Heart right ventricle (tissue), 16 donors: ENCODE measurements around the gene ATP6V0B. TPM values are rescaled to one million over a fixed set of nuclear protein-coding genes. Genes with fewer than 3 reads are reported as not detected.

ENCODE experiments used
- ATAC-seq, 8 donors: fragments of 200-7000 bp; cut with Tn5 transposase; one replicate each; pipeline ENCODE4 v1.9.1; 2020; ENCODE audit warnings: mild to moderate bottlenecking in 8 of 8, moderate library complexity in 8 of 8, moderate number of reproducible peaks in 1 of 8
- DNase-seq, 2 donors: peaks; one replicate each; pipeline ENCODE4 v3.0.0-alpha.2; 2020
- H3K27ac ChIP-seq, 10 donors: fragments of 200-600 bp; sonication (generic) in 2 of 10; one replicate each; pipeline versions ENCODE4 v1.5.0 to v1.8.0; 2020 to 2022; ENCODE audit warnings: mild to moderate bottlenecking in 3 of 10
- H3K27me3 ChIP-seq, 7 donors: fragments of 200-600 bp; one replicate each; pipeline ENCODE4 v1.8.0; 2021 to 2022; ENCODE audit warnings: mild to moderate bottlenecking in 2 of 7
- H3K36me3 ChIP-seq, 9 donors: fragments of 200-600 bp; sonication (generic) in 1 of 9; one replicate each; pipeline versions ENCODE4 v1.5.0 to v1.8.0; 2020 to 2022; ENCODE audit warnings: mild to moderate bottlenecking in 2 of 9
- H3K4me1 ChIP-seq, 9 donors: fragments of 200-600 bp; sonication (generic) in 1 of 9; one replicate each; pipeline versions ENCODE4 v1.5.0 to v1.8.0; 2020 to 2022; ENCODE audit warnings: mild to moderate bottlenecking in 4 of 9
- H3K4me3 ChIP-seq, 10 donors: fragments of 200-600 bp; sonication (generic) in 2 of 10; one replicate each; pipeline versions ENCODE4 v1.5.0 to v1.8.0; 2020 to 2022; ENCODE audit warnings: mild to moderate bottlenecking in 7 of 10, moderate library complexity in 2 of 10
- H3K9me3 ChIP-seq, 11 donors: fragments of 200-600 bp in 10 of 11; sonication (generic) in 2 of 11; one replicate each; pipeline versions ENCODE4 v1.5.0 to v1.8.0; 2013 to 2022; ENCODE audit warnings: mild to moderate bottlenecking in 2 of 11, control low read depth in 1 of 11, moderate library complexity in 1 of 11
- CTCF ChIP-seq, 9 donors: fragments of 200-600 bp; sonication (generic) in 2 of 9; IDR thresholded peaks; one replicate each; pipeline versions ENCODE4 v1.5.0 to v1.8.0; 2021 to 2022; ENCODE audit warnings: antibody characterized with exemption in 9 of 9, mild to moderate bottlenecking in 5 of 9, moderate library complexity in 1 of 9
- WGBS, 2 donors: extraction: QIAGEN DNeasy Blood & Tissue Kit; methylation state at CpG; one replicate each; pipeline ENCODE4 v1.1.7; 2013; ENCODE audit warnings: inconsistent platforms in 1 of 2; 5-methylcytosine and 5-hydroxymethylcytosine counted together
- intact Hi-C, 10 donors: fragments of 100-400 bp; cut with DNase I; formaldehyde crosslinking; loops; one replicate each; pipeline versions ENCODE4 v1.11.1 to v1.14.2; 2022
- polyA plus RNA-seq, 2 donors: library from polyadenylated mRNA; stranded (reverse); fragments of 200-250 nt; gene quantifications; one replicate each; pipeline ENCODE4 v1.2.3, GENCODE V29; 2013
- total RNA-seq, 10 donors: library from RNA; stranded (reverse); fragmentation: NEBNext Ultra II Directional in 3 of 10; extraction: Animal tissue kit (Norgen Biotek cat#: 25700) in 3 of 10; gene quantifications; one replicate each; pipeline versions ENCODE4 v1.2.1 to v1.2.4, GENCODE V29; 2021 to 2023
- donor health status: Arrhythmogenic right ventricular cardiomyopathy.
- donor health status: ischemic (EF 13 %, LVEDD 7.1; RV severe dilation, severe dysfunction).
- donor health status: healthy with polysubstance abuse.
- donor health status: DM: no; HTN: yes; CAD: no.
- donor health status: DM: no; HTN: no; CAD: no.
- donor health status: ischemic (EF 25% LVEDD 6.9; RV normal size, moderate dysfunction).
- donor health status: ischemic (EF 25% LVEDD 5.7; RV mildly dilated, moderate dysfunction).
- donor health status: healthy.
- donor health status: DM: yes; HTN: yes; CAD: no.
- donor health status: Ischemic cardiomyopathy.
- donor health status: ischemic (EF 35%, LVEDD 5.7; RV mildly dilated, moderate dysfunction).
- donor health status: nonischemic (EF 11% LVEDD 7.7; RV severe dilation, severe dysfunction).
- donor health status: DM: yes; HTN: yes; CAD: no.
- donor health status: PGD.
- donor health status: ischemic (EF 29% LVEDD 5.4; RV normal size, mild dysfunction).
- donor health status: nonischemic (EF 23%, LVEDD 6.1; RV moderate dilation, normal function).

The ATP6V0B gene
- total and polyA plus RNA-seq, 12 donors = 63.1 to 227 (median 74.3) TPM

DNA sequence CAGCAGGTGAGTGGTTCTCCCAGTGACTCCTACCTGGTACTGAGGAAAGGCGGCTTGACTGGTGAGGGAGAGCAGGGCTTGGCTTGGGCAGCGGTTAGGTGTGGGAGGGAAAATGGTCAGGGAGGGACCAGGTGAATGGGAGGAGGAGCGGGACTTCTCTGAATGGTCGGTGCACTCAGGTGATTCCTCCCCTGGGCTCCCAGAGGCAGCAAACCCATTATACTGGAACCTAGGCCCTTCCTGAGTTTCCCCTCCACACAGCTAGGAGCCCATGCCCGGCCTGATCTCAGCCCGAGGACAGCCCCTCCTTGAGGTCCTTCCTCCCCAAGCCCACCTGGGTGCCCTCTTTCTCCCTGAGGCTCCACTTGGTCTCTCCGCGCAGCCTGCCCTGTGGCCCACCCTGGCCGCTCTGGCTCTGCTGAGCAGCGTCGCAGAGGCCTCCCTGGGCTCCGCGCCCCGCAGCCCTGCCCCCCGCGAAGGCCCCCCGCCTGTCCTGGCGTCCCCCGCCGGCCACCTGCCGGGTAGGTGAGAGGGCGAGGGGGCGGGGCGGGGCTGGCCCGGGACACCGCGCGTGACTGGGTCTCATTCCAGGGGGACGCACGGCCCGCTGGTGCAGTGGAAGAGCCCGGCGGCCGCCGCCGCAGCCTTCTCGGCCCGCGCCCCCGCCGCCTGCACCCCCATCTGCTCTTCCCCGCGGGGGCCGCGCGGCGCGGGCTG is 38.9 kb upstream of the ATP6V0B start:
- H3K4me1 ChIP-seq = peaks cover 6 to 42% (median 23%) of the 10 kb centered on the region in 9 donors
- H3K9me3 ChIP-seq = no peaks in the 10 kb centered on the region
- H3K27ac ChIP-seq = no peak overlapping the region
- no peaks in the 10 kb centered on the region for H3K36me3 ChIP-seq
- intact Hi-C loops = loop anchor here in 7 of 10 donors (2.0 to 10.0 kb wide), 5 partner anchors 173 to 411 kb away; partner anchors contain the start of gene PTPRF (in 1 of the 7)
- TF ChIP-seq CTCF (IDR thresholded peaks at IDR 0.05) = no peak
- H3K27me3 ChIP-seq = peaks cover 0 to 41% (median 26%) of the 10 kb centered on the region in 7 donors
- no peak for ATAC-seq
- WGBS, 2 donors = 10 to 11% methylated on average over 41 to 48 of the region's 48 CpGs
- H3K4me3 ChIP-seq = peak overlapping the region in 9 of 10 donors; percentile 32 to 56 (median 46)
- no peak for DNase-seq

GRCh38 chr1:43936431-43937151 is 38.2 kb upstream of the ATP6V0B start:
- no peak overlapping the region for H3K27ac ChIP-seq
- peak overlapping the region in 8 of 10 donors; percentile 26 to 56 (median 44) for H3K4me3 ChIP-seq
- peak in 2 of 9 donors; percentile 9 to 11 for TF ChIP-seq CTCF (IDR thresholded peaks at IDR 0.05)
- intact Hi-C loops = loop anchor here in 5 of 10 donors (5.0 to 10.0 kb wide), 3 partner anchors 174 to 412 kb away; partner anchors contain the start of gene PTPRF (in 1 of the 5)
- peaks cover 0 to 41% (median 26%) of the 10 kb centered on the region in 7 donors for H3K27me3 ChIP-seq
- ATAC-seq (peak in 5 of 8 donors; percentile 15 to 50 (median 21)), DNase-seq (peak in 1 of 2 donors; percentile 41)
- no peaks in the 10 kb centered on the region for H3K36me3 ChIP-seq
- WGBS, 2 donors = 10 to 12% methylated on average over 55 to 56 of the region's 56 CpGs
- H3K4me1 ChIP-seq = peaks cover 6 to 42% (median 23%) of the 10 kb centered on the region in 9 donors
- no peaks in the 10 kb centered on the region for H3K9me3 ChIP-seq

DNA sequence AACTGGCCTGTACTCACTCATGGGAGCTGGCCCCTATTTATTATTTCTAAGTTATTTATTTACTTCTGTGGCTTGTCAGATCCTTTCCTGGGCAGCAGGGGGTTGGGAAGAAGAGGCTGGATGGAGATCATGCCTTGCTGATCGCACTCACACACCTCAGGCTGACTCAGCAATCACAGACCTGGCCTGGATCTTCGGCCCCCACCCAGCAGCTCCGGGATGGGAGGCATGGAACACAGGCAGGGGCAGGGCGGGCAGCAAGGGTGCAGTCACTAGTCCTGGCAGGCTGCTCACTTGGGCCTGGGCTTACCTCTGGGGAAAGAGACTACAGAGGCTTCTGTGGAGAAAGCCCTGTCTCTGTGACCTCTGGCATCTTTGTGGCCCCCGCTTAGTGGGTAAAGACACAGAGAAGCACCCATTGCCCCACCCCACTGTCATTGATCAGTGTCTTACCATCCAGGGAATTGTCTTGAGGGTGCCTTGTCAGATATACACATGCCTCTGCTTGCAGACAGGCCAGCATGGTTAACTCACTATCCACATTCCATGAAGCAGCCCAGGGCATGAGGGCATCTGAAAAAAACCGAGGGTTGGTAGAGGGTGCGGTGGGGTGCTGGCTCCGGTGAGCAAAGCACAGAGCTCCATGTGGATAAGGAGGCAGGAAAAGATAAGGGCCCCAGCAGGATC is 37.4 kb upstream of the ATP6V0B start:
- Histone ChIP-seq H3K4me3 (no peak overlapping the region), H3K27me3 (peaks cover 0 to 41% (median 26%) of the 10 kb centered on the region in 7 donors), H3K4me1 (peaks cover 6 to 42% (median 23%) of the 10 kb centered on the region in 9 donors), H3K9me3 (no peaks in the 10 kb centered on the region), H3K27ac (no peak overlapping the region), H3K36me3 (no peaks in the 10 kb centered on the region)
- intact Hi-C loops = loop anchor here in 5 of 10 donors (5.0 to 10.0 kb wide), 3 partner anchors 175 to 413 kb away; partner anchors contain the start of gene PTPRF (in 1 of the 5)
- DNase-seq = no peak
- ATAC-seq = no peak
- 90 to 93% methylated on average over 8 of the region's 8 CpGs for WGBS, 2 donors
- TF ChIP-seq CTCF (IDR thresholded peaks at IDR 0.05) = no peak

DNA sequence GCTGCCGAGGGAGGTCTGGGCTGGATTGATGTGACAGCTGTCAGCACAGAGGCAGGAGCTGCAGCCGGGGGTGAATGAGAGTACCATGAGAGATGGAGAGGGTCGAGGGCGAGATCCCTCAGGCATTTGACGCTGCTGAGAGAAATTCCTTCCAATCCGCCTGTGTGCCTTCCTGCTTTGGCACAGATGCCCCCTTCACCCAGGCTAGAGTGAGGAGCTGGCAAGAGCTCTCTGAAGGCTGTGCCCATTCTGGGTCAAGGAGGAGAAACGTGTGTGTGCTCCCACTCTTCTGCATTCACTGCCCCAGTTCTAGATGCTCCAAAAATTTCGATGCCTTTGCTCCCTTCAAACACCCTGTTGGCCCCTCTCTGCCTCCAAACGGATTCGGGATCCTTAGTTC is 36.4 kb upstream of the ATP6V0B start:
- H3K4me3 ChIP-seq = no peak overlapping the region
- H3K27ac ChIP-seq = no peak overlapping the region
- no peak for TF ChIP-seq CTCF (IDR thresholded peaks at IDR 0.05)
- intact Hi-C loops = loop anchor here in 5 of 10 donors (5.0 to 10.0 kb wide), 3 partner anchors 176 to 414 kb away; partner anchors contain the start of gene PTPRF (in 1 of the 5)
- WGBS, 2 donors = 77 to 80% methylated on average over 10 of the region's 10 CpGs
- H3K9me3 ChIP-seq = no peaks in the 10 kb centered on the region
- no peak for ATAC-seq
- H3K4me1 ChIP-seq = peaks cover 5 to 35% (median 18%) of the 10 kb centered on the region in 9 donors
- peaks cover 0 to 34% (median 22%) of the 10 kb centered on the region in 7 donors for H3K27me3 ChIP-seq
- DNase-seq = no peak
- H3K36me3 ChIP-seq = no peaks in the 10 kb centered on the region
